OCI-M1 (cell line): ENCODE data around the gene PDE7B.

Experiments used
- DNase-seq: peaks from one replicate; lab custom pipeline; 2025; lab: John Stamatoyannopoulos, UW

The PDE7B gene

GRCh38 chr6:136150961-136151360, 299.5 kb downstream of the PDE7B start:
- DNase-seq: no peak

DNA sequence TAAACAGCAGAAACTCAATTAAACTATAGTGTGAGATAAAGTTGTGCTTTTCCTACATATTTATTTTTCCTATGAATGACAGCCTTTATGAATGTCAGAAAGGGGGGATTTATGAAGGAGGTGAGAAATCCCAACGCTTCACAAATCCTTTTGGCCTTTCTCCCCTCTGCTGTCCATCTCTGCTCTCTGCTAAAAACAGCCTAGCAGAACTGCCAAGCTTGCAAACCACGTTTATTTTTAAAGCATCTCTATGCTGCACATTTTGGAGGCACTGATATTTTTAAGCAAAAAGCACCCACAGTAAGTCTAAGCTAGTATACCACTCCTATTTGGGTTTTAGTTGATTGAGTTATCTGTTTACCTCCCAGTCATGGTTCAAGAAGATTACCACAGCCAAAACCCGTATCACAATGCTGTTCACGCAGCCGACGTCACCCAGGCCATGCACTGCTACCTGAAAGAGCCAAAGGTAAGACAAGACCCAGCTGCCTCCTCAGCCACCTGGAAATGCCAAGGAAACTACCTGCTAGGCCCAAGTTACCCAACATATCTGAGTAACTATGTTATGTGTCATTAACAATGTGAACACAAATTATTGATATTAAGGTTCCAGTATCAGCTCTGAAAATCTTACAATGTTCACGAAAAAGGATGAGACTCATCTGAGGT, 302.3 kb downstream of the PDE7B start:
- DNase-seq: no peak

DNA sequence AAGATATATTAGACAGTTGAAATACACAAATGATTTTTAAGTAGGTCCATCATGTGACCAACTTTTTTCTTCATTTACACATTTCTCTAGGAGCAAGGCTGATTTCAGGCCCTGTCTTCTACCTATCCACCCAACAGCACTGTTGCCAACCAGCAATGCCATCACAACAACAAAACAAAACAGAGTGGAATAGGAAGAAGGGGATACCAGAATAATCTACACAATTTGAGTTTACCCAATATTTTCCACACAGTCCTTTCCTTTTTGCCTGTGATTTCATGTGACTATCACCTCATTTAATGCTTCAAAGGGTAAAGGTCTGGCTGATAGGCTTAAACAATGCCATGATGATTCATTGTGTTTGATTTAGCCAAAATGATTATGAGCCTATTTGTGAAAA, 303.7 kb downstream of the PDE7B start:
- no peak for DNase-seq

- DNase-seq: no peak
Measured at GRCh38 chr6:136157743-136158142, 306.2 kb downstream of the PDE7B start.

GRCh38 chr6:136158387-136158821, 306.9 kb downstream of the PDE7B start:
- DNase-seq: no peak

DNA sequence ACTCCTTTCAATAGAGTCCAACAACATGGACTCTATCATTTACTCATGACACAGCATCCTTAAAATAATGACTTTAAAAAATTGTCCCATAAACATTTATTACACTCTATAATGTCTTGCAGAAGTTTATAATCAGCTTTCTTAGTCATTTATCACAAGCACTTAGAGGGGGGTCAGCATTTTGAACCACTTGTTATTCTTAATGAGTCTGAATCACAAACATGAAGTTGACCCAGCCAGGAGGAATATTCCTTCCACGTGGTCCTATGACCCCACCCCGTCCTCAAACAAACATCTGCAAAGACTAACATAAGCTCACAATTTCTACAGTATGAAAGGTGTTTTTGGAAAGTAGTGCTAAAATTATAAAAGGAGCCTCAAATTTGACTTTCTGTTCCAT, 307.5 kb downstream of the PDE7B start:
- no peak for DNase-seq

GRCh38 chr6:136160250-136160649, 308.7 kb downstream of the PDE7B start:
- DNase-seq: no peak

DNA sequence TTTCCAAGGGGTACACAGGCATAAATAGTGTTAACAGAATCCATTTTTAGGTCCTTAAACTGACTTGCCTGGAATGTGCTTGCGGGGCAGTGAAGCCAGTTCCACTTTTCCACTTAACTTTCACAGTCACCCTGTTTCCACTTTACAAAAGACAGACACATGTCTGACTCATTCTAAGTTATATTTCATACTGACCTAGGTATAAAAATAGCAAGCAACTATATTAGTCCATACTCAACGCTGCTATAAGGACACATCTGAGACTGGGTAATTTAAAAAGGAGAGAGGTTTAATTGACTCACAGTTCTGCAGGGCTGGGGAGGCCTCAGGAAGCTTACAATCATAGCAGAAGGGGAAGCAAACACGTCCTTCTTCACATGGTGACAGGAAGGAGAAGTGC, 310.4 kb downstream of the PDE7B start:
- DNase-seq: no peak

- no peak for DNase-seq
Measured at GRCh38 chr6:136163260-136163659, 311.8 kb downstream of the PDE7B start.

DNA sequence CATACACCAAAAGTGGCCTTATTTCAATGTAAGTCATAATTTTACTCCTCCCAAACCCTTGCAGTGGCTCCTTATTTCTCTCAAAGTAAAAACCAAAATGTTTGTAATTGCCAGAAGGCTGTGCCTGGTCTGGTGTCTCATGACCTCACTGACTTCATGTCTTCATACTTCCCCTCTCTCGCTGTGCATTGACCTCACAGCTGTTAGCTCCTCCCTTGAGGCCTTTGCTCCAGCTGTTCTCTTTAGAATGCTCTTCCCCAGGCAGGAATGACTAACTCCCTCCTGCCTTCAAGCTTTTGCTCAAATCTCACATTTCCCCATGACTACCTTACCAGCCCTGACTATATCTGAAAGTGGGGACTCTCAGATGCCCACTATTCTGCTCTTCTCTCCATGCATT, 315.3 kb downstream of the PDE7B start:
- DNase-seq: no peak

- no peak for DNase-seq
Measured at GRCh38 chr6:136169394-136170148, 318.1 kb downstream of the PDE7B start.

DNA sequence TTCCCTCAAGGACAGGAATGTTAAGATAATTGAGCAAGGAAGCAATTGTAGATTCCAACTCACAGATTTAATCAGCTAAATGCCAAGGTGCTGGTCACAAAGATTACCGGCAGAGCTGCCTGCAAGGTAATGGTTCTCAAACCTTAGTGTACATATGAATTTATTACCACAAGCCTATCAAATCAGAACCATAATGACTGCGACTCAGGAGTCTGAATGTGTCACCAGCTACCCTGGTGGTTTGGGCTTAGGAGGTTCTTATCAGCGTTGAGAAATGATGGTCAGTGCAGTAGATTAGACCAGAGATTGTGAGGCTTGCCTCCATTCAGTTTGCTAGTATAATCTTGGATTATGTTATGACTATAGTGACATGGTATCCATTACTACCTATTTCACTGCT, 319.7 kb downstream of the PDE7B start:
- DNase-seq: no peak

DNA sequence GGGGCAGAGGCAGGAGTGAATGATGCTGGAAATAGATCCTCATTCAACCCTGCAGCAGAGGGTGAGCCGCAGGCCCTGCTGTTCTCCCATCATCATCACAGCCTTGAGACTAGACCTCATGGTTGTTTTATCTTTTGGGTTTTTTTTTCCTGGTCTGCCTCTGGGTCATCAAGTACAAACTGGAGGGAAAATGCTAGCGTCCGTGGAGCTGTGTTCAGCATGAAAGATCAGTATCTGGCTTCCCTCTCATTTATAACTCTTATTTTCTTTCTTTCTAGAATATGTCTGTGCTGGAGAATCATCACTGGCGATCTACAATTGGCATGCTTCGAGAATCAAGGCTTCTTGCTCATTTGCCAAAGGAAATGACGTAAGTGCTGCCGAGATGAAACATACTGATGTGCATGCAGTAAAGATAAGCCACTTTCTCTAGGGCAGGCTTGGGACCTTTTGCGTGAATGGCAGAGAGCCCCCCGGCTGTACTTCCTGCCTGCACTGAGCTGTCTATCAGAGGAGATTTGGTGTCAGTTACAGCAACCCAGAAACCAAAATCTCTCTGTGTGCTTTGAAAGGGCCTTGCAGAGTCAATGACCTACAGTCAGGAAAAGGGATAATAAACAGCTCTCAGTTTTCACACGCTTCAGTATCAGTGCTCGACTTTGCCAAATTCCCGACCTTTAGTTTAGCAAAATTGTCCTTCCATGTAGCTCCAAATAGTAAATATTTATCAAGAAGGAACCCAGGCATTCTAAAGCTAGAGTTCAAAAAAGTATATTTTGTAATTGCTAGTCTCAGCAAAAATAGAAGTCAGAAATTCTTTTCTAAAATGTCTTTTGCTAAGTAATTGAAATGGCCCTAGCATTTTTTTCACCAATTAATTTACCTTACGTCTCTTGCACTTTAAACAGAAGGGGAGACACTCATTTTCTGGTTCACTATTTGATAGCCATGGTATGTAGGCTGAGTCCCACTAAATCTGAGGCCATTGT, 322.3 kb downstream of the PDE7B start:
- DNase-seq: peak; percentile 36

DNA sequence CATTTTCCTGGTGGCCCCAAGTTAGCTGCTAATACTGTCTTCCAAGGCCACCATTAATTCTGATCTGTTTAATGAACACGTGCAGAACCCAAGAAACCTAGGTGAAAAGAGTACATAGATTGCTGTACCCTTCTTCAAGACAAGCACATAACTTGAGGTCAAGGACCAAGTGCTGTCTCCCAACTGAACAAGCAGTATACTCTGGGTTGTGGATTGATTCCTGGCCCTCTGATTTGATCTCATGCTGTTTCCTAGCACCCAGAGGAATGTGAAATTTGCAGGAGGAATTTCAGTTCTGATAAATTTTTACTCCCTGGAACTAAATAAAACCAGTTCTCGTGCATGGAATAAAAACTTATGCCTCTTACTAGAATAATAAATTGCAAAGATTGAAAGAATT, 323.0 kb downstream of the PDE7B start:
- DNase-seq: no peak

DNA sequence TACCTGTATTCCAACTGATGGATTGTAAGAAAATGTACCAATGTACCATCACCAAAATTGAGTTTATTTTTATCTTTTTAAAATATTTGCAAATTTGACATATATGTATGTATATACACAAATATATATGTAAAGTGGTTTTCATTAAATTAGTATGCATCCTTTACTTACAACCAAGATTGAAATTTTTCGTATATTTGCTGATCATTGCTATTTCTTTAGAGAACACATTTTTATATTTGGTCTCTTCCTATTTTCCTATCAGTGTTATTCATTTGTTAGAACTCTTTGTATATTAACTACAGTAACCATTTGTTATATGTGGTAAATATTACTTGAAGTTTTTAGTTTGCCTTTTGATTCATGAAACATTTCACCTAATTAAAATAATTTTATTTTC, 324.4 kb downstream of the PDE7B start:
- DNase-seq: no peak

DNA sequence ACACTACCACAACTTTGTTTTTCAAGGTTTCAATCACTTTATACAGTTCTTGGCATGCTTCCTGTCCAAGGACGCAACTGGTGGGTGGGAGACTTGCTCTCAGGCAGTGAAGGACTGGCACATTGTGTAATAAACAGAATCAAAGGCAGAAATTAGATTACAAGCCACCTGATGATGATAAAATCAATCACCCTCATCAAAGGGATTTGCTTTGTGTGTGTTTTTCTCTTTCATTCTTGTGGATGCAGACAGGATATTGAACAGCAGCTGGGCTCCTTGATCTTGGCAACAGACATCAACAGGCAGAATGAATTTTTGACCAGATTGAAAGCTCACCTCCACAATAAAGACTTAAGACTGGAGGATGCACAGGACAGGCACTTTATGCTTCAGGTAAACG, 327.2 kb downstream of the PDE7B start:
- no peak for DNase-seq

DNA sequence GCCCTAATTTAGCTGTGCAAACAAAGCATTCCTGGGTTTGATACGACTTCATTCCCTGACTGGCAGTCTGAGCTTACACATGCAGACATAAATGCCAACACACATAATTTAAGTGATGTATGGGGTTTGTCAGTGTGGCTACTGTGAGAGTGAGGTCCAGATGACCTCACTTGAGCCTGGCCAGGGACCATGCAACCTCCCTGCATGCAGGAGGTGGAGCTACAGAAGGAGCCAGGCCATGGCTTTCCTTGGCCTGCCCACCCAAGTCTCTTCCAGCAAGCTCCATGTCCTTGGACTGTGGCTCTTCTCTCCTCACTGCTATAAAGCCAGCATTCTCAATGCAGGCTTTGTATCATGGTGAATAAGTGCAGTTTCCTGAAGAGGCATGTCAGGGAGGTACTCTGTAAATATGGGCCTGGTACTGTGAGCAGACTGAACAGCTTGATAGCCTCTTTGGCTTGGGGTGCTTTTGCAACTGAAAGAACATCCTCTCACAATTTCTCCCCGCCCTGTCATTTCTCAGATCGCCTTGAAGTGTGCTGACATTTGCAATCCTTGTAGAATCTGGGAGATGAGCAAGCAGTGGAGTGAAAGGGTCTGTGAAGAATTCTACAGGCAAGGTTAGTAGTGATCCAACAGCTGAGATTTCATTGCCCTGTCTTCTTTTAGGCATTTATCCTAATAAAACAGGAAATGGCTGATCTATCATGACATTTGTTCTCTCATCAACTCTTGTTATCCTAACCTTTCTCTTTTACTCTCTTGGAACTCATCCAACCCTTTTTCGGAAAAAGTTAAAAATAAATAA, 329.4 kb downstream of the PDE7B start:
- no peak for DNase-seq

DNA sequence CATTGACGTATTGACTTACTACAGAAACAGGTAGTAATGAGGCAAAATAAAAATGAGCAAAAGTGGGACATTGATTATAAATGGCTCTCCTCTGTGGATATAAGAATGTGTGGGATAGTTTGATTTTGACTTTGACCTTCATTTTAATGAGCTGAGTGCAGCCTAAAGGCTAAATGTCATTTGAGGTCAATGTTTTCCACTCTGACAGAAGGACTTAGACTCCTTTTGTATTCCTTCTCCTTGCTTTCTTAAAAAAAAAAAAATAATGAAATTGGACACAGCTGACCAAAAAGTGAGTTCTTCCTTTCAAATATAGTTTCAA, 330.0 kb downstream of the PDE7B start:
- no peak for DNase-seq

DNA sequence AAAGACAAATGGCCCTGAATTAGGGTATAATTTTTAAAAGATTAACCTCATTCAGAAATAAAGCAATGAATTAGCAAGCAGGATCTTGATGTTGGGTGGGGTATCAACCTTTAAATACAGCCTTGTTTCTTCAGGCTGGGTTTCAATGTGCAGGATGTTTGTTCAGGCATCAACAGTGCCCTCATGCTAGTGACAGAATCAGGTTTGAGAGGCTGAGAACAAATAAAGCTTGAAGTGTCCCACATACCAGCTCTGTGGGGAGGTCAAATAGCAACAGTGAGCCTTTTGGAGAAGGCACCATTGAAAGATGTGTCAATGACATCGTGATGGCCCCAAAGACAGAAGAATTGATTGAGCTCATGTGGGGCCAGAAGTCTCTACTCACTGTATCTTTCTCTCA, 330.4 kb downstream of the PDE7B start:
- no peak for DNase-seq

DNA sequence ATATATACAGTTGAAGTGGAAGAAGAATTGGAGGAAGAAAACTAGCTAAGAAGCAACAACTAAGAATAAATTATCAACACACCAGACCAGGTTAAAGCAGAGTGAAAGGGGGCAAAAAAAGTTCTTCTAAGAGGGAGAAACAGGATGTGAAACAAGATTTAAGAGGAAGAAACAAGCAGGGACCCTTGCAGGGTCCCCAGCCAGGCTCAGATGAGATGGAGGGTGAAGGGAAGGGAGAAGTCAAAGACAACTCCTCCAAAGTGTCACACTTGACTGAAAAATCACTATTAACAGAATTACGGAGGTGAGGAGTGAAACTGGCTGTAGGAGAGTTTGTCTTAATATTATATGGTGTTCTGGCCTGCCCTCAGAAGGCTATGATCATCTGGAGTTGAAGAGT, 333.2 kb downstream of the PDE7B start:
- no peak for DNase-seq

- DNase-seq: no peak
Measured at GRCh38 chr6:136186363-136186762, 334.9 kb downstream of the PDE7B start.

- no peak for DNase-seq
Measured at GRCh38 chr6:136188486-136188885, 337.0 kb downstream of the PDE7B start.
